Hepatocyte (in vitro differentiated cells): ENCODE data around the gene SLC43A1. TPM values are rescaled to one million over a fixed set of nuclear protein-coding genes. Genes with fewer than 3 reads are reported as not detected.
A peak's percentile ranks its signal among the peaks of the same experiment; 100 is the strongest.

ENCODE experiments used
- DNase-seq: peaks from one replicate; pipeline ENCODE4 v3.0.0-alpha.2; 2016; ENCODE audit warnings: low spot score
- H2AFZ ChIP-seq: fragments of 200-600 bp; sonication (generic); 2 replicates; pipeline ENCODE4 v1.6.0; 2016; ENCODE audit warnings: antibody characterized with exemption, mild to moderate bottlenecking
- H3K27ac ChIP-seq: fragments of 200-600 bp; sonication (generic); 2 replicates; pipeline ENCODE4 v1.5.1; 2016; ENCODE audit warnings: mild to moderate bottlenecking
- H3K27me3 ChIP-seq: fragments of 200-600 bp; sonication (generic); 2 replicates; pipeline ENCODE4 v1.6.1; 2016
- H3K36me3 ChIP-seq: fragments of 200-600 bp; sonication (generic); replicated peaks from 2 replicates; pipeline ENCODE4 v1.5.1; 2016; ENCODE audit warnings: low read depth; ENCODE audit not compliant: insufficient read depth
- H3K4me1 ChIP-seq: fragments of 200-600 bp; sonication (generic); 2 replicates; pipeline ENCODE4 v1.5.1; 2016; ENCODE audit warnings: mild to moderate bottlenecking, moderate library complexity; ENCODE audit not compliant: insufficient read depth
- H3K4me2 ChIP-seq: fragments of 200-600 bp; sonication (generic); 2 replicates; pipeline ENCODE4 v1.6.0; 2016
- H3K4me3 ChIP-seq: fragments of 200-600 bp; sonication (generic); 2 replicates; pipeline ENCODE4 v1.5.1; 2016; ENCODE audit warnings: mild to moderate bottlenecking
- H3K79me2 ChIP-seq: fragments of 200-600 bp; sonication (generic); 2 replicates; pipeline ENCODE4 v1.6.0; 2017; ENCODE audit warnings: mild to moderate bottlenecking
- H3K9me2 ChIP-seq: fragments of 200-600 bp; sonication (generic); replicated peaks from 2 replicates; pipeline ENCODE4 v1.6.0; 2017; ENCODE audit warnings: mild to moderate bottlenecking; ENCODE audit not compliant: insufficient read depth
- H3K9me3 ChIP-seq: fragments of 200-600 bp; sonication (generic); 2 replicates; pipeline ENCODE4 v1.5.1; 2016; ENCODE audit warnings: low read depth, mild to moderate bottlenecking
- H4K20me1 ChIP-seq: fragments of 200-600 bp; sonication (generic); 2 replicates; pipeline ENCODE4 v1.6.0; 2016; ENCODE audit warnings: mild to moderate bottlenecking; ENCODE audit not compliant: insufficient read depth, poor library complexity, severe bottlenecking
- CTCF ChIP-seq: fragments of 200-600 bp; sonication (generic); IDR thresholded peaks from 2 replicates; pipeline ENCODE4 v1.5.1; 2016; ENCODE audit warnings: antibody characterized with exemption, mild to moderate bottlenecking; ENCODE audit not compliant: poor library complexity
- EZH2 ChIP-seq: fragments of 200-600 bp; sonication (generic); IDR thresholded peaks from 2 replicates; pipeline ENCODE4 v1.6.1; 2016; ENCODE audit warnings: antibody characterized with exemption, mild to moderate bottlenecking, borderline replicate concordance
- EZH2phosphoT487 ChIP-seq: fragments of 200-600 bp; sonication (generic); IDR thresholded peaks from one replicate; pipeline ENCODE4 v1.6.1; 2018; ENCODE audit warnings: antibody characterized with exemption, mild to moderate bottlenecking, low read depth, moderate library complexity; ENCODE audit not compliant: unreplicated experiment, severe bottlenecking
- WGBS: methylation state at CpG from one replicate; pipeline ENCODE4 v1.1.6; 2016; ENCODE audit warnings: low lambda C conversion rate; ENCODE audit errors: missing lambda C conversion rate; 5-methylcytosine and 5-hydroxymethylcytosine counted together
- polyA plus RNA-seq: library from polyadenylated mRNA; unstranded; fragments of >200 nt; fragmentation: Nextera tagmentation; extraction: Ambion mirVana; gene quantifications from 2 replicates; pipeline ENCODE4 v1.2.1, GENCODE V29; 2016
- total RNA-seq: library from RNA; depleted of rRNA; stranded (reverse); fragments of >200 nt; gene quantifications from 2 replicates; pipeline ENCODE4 v1.2.3, GENCODE V29; 2014

The SLC43A1 gene
- total and polyA plus RNA-seq, 2 experiments from 2014 or later = 39.5 to 40.4 TPM

- TF ChIP-seq EZH2 = no peak
- no peak for TF ChIP-seq CTCF
- H3K27ac ChIP-seq = no peak overlapping the region
- H3K4me3 ChIP-seq = no peak overlapping the region
- no peak for DNase-seq
- WGBS = 89% methylated on average over 8 of the region's 8 CpGs
- H2AFZ ChIP-seq = no peak overlapping the region
- H3K27me3 ChIP-seq = no peaks in the 10 kb centered on the region
- H3K9me2 ChIP-seq = no peaks in the 10 kb centered on the region
- H3K9me3 ChIP-seq = no peaks in the 10 kb centered on the region
- no peaks in the 10 kb centered on the region for H3K79me2 ChIP-seq
- H4K20me1 ChIP-seq = no peaks in the 10 kb centered on the region
- no peaks in the 10 kb centered on the region for H3K36me3 ChIP-seq
- H3K4me1 ChIP-seq = no peaks in the 10 kb centered on the region
- H3K4me2 ChIP-seq = no peak overlapping the region
Observed at GRCh38 chr11:57549983-57550382, 34.5 kb upstream of the SLC43A1 start.

- no peak for TF ChIP-seq EZH2phosphoT487
- no peak for TF ChIP-seq EZH2
- TF ChIP-seq CTCF = no peak
Observed at GRCh38 chr11:57547854-57548377, 32.4 kb upstream of the SLC43A1 start.

GRCh38 chr11:57546869-57547475 is 31.5 kb upstream of the SLC43A1 start:
- no peaks in the 10 kb centered on the region for H4K20me1 ChIP-seq
- DNase-seq = peak; percentile 60
- H3K9me2 ChIP-seq = no peaks in the 10 kb centered on the region
- H3K27ac ChIP-seq = no peak overlapping the region
- no peaks in the 10 kb centered on the region for H3K27me3 ChIP-seq
- H3K36me3 ChIP-seq = no peaks in the 10 kb centered on the region
- H3K4me1 ChIP-seq = no peaks in the 10 kb centered on the region
- TF ChIP-seq EZH2 (no peak), CTCF (no peak), EZH2phosphoT487 (no peak)
- H3K4me2 ChIP-seq = no peak overlapping the region
- no peaks in the 10 kb centered on the region for H3K79me2 ChIP-seq
- H3K9me3 ChIP-seq = no peaks in the 10 kb centered on the region
- no peak overlapping the region for H3K4me3 ChIP-seq
- no peak overlapping the region for H2AFZ ChIP-seq
- WGBS = 60% methylated on average over 5 of the region's 5 CpGs

More at GRCh38 chr11:57547854-57548377, 32.4 kb upstream of the SLC43A1 start:
- H3K79me2 ChIP-seq = no peaks in the 10 kb centered on the region
- no peak overlapping the region for H3K4me3 ChIP-seq
- 74% methylated on average over 6 of the region's 6 CpGs for WGBS
- H3K4me1 ChIP-seq = no peaks in the 10 kb centered on the region
- no peaks in the 10 kb centered on the region for H4K20me1 ChIP-seq
- no peaks in the 10 kb centered on the region for H3K9me2 ChIP-seq
- H3K4me2 ChIP-seq = no peak overlapping the region
- H3K27ac ChIP-seq = no peak overlapping the region
- no peaks in the 10 kb centered on the region for H3K9me3 ChIP-seq
- no peak for DNase-seq
- H3K27me3 ChIP-seq = no peaks in the 10 kb centered on the region
- no peaks in the 10 kb centered on the region for H3K36me3 ChIP-seq
- H2AFZ ChIP-seq = no peak overlapping the region
